Smooth muscle cell (in vitro differentiated cells): ENCODE data around the gene ANKRD6. TPM values are rescaled to one million over a fixed set of nuclear protein-coding genes. Genes with fewer than 3 reads are reported as not detected.

ENCODE experiments used
- DNase-seq: peaks from one replicate; lab custom pipeline; 2025; ENCODE audit not compliant: unreplicated experiment; lab: John Stamatoyannopoulos, UW
- H2AFZ ChIP-seq: fragments of 200-600 bp; sonication (generic); 2 replicates; pipeline ENCODE4 v1.6.0; 2016; ENCODE audit warnings: antibody characterized with exemption, low read depth, mild to moderate bottlenecking
- H3F3A ChIP-seq: fragments of 200-600 bp; sonication (generic); 2 replicates; pipeline ENCODE4 v1.6.0; 2017; ENCODE audit warnings: antibody characterized with exemption, low read depth
- H3K27ac ChIP-seq: fragments of 200-600 bp; sonication (generic); 2 replicates; pipeline ENCODE4 v1.5.1; 2016; ENCODE audit warnings: low read depth, mild to moderate bottlenecking
- H3K27me3 ChIP-seq: fragments of 200-600 bp; sonication (generic); 2 replicates; pipeline ENCODE4 v1.6.1; 2016; ENCODE audit warnings: low read depth, mild to moderate bottlenecking
- H3K36me3 ChIP-seq: fragments of 200-600 bp; sonication (generic); 2 replicates; pipeline ENCODE4 v1.5.1; 2016; ENCODE audit warnings: low read depth
- H3K4me1 ChIP-seq: fragments of 200-600 bp; sonication (generic); 2 replicates; pipeline ENCODE4 v1.5.1; 2016; ENCODE audit warnings: low read depth
- H3K4me2 ChIP-seq: fragments of 200-600 bp; sonication (generic); 2 replicates; pipeline ENCODE4 v1.6.0; 2016; ENCODE audit warnings: mild to moderate bottlenecking
- H3K4me3 ChIP-seq: fragments of 200-600 bp; sonication (generic); 2 replicates; pipeline ENCODE4 v1.5.1; 2016; ENCODE audit warnings: mild to moderate bottlenecking
- H3K79me2 ChIP-seq: fragments of 200-600 bp; sonication (generic); 2 replicates; pipeline ENCODE4 v1.6.0; 2016; ENCODE audit warnings: low read depth, mild to moderate bottlenecking
- H3K9ac ChIP-seq: fragments of 200-600 bp; sonication (generic); 2 replicates; pipeline ENCODE4 v1.6.0; 2016; ENCODE audit warnings: low read depth
- H3K9me3 ChIP-seq: fragments of 200-600 bp; sonication (generic); replicated peaks from 2 replicates; pipeline ENCODE4 v1.5.1; 2016; ENCODE audit warnings: low read depth
- H4K20me1 ChIP-seq: fragments of 200-600 bp; sonication (generic); 2 replicates; pipeline ENCODE4 v1.6.0; 2016; ENCODE audit warnings: low read depth
- WGBS: methylation state at CpG from one replicate; pipeline ENCODE4 v1.1.7; 2016; ENCODE audit warnings: low lambda C conversion rate; 5-methylcytosine and 5-hydroxymethylcytosine counted together
- polyA plus RNA-seq: library from polyadenylated mRNA; unstranded; fragments of >200 nt; fragmentation: Nextera tagmentation; extraction: Ambion mirVana; gene quantifications from 2 replicates; pipeline ENCODE4 v1.2.1, GENCODE V29; 2016
- total RNA-seq: library from RNA; depleted of rRNA; stranded (reverse); fragments of >200 nt; gene quantifications from 2 replicates; pipeline ENCODE4 v1.2.3, GENCODE V29; 2014
- TF ChIP-seq, protein P1 (sequence below): fragments of 200-600 bp; sonication (generic); IDR thresholded peaks from 2 replicates; pipeline ENCODE4 v1.5.1; 2017; ENCODE audit warnings: borderline replicate concordance, mild to moderate bottlenecking, antibody characterized with exemption; ENCODE audit not compliant: insufficient read depth, poor library complexity, severe bottlenecking

ANKRD6 gene
- total and polyA plus RNA-seq, 2 experiments from 2014 or later, result 5.2 to 10.7 TPM

DNA sequence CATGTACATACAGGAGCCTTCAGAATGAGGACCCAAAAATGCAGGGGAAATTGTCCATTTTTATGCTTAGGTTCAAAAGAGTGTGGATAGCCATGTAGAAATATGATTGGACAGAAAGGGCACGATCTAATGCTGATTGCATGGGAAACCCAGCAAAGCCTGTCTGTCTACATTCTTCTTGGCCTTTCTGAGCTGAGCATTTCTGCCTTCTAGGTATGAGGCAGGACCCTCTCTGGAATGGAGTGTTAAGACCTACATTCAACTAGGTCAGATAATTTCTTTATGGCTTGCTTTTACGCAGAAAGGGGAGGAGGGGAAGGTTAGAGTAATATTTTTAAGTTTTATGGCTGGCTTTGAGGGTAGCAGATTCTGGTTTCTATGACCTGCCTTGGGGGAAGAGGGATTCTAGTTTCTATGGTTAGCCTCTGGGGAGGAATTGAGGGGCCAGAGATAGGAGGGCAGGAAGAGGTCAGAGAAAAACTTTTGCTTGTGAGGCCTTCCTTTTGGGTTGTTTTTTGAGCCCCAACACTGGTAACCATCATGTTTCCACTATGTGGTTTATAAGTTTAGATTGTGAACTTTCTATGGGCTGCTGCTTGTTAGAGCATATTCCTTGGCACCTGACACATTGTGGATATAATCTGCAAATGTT is 142.1 kb downstream of the ANKRD6 start:
- no peaks in the 10 kb centered on the region for H3K79me2 ChIP-seq
- H3K4me2 ChIP-seq, result no peak overlapping the region
- H2AFZ ChIP-seq, result no peak overlapping the region
- peak overlapping the region; percentile 10 for H3K27ac ChIP-seq
- no peaks in the 10 kb centered on the region for H3K9me3 ChIP-seq
- TF ChIP-seq, protein P1, sequence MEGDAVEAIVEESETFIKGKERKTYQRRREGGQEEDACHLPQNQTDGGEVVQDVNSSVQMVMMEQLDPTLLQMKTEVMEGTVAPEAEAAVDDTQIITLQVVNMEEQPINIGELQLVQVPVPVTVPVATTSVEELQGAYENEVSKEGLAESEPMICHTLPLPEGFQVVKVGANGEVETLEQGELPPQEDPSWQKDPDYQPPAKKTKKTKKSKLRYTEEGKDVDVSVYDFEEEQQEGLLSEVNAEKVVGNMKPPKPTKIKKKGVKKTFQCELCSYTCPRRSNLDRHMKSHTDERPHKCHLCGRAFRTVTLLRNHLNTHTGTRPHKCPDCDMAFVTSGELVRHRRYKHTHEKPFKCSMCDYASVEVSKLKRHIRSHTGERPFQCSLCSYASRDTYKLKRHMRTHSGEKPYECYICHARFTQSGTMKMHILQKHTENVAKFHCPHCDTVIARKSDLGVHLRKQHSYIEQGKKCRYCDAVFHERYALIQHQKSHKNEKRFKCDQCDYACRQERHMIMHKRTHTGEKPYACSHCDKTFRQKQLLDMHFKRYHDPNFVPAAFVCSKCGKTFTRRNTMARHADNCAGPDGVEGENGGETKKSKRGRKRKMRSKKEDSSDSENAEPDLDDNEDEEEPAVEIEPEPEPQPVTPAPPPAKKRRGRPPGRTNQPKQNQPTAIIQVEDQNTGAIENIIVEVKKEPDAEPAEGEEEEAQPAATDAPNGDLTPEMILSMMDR, result no peak
- H3F3A ChIP-seq, result no peaks in the 10 kb centered on the region
- H3K4me3 ChIP-seq, result no peak overlapping the region
- H4K20me1 ChIP-seq, result no peaks in the 10 kb centered on the region
- no peak overlapping the region for H3K9ac ChIP-seq
- DNase-seq, result no peak
- H3K27me3 ChIP-seq, result no peaks in the 10 kb centered on the region
- peaks cover 3% of the 10 kb centered on the region for H3K4me1 ChIP-seq
- 41% methylated on average over 2 of the region's 2 CpGs for WGBS
- no peaks in the 10 kb centered on the region for H3K36me3 ChIP-seq

DNA sequence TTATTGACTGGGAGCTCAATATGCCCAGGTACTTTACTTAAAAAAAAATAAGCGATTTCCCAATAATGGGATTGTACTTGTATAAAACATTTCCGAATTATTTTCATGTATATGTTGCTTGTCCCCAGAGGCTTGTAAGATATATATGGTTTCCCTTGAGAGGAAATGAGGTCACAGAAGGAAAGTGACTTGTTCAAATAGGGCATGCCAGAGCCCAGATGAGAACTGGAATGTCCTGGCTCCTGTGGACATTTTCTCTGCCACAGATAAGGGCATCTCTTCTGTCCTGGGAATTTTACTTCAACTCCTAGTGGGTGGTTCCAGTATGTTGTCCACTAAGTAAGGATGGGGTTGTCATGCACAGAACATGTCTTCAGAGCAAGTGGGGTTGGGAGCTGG is 142.6 kb downstream of the ANKRD6 start:
- H2AFZ ChIP-seq, result no peak overlapping the region
- TF ChIP-seq, protein P1, result no peak
- H3F3A ChIP-seq, result no peaks in the 10 kb centered on the region
- H4K20me1 ChIP-seq, result no peaks in the 10 kb centered on the region
- H3K27ac ChIP-seq, result no peak overlapping the region
- 91% methylated on average over 2 of the region's 2 CpGs for WGBS
- no peak overlapping the region for H3K4me2 ChIP-seq
- H3K4me3 ChIP-seq, result no peak overlapping the region
- peaks cover 3% of the 10 kb centered on the region for H3K4me1 ChIP-seq
- no peaks in the 10 kb centered on the region for H3K36me3 ChIP-seq
- H3K27me3 ChIP-seq, result no peaks in the 10 kb centered on the region
- no peaks in the 10 kb centered on the region for H3K9me3 ChIP-seq
- H3K79me2 ChIP-seq, result no peaks in the 10 kb centered on the region
- no peak overlapping the region for H3K9ac ChIP-seq
- DNase-seq, result no peak

DNA sequence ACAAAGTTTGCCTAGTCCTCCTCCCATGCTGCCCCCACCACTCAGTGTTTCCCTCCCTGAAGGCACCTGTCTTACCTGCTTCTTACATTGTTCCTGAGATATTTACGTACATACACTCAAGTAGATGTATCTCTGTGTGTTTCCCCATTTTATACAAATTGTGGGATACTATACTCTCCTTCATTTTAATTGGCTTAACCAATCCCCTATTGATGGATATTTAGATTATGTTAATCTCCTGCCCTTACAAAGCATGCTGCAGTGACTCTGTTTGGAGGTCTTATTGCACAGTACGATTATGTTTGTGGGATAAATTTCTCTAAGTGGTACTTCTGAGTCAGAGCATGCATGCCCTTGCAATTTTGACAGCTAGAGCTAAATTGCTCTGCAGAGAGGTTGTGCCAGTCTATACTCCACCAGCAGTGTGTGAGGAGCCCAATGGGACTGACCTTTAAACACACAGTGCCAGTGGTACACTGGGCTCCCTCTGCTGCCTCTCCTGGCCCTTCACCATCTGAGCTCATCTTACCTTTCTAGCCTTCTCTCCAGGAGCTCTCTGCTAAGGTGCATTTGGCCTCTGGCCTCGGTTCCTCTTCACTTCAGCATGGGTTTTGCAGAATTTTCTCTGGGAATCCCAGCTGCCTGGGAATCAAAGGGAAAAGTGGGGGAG is 148.2 kb downstream of the ANKRD6 start:
- no peak for DNase-seq
- peaks cover 11% of the 10 kb centered on the region for H3F3A ChIP-seq
- TF ChIP-seq, protein P1, result no peak

More for the DNA sequence above, 148.2 kb downstream of the ANKRD6 start:
- no peaks in the 10 kb centered on the region for H3K79me2 ChIP-seq
- H3K36me3 ChIP-seq, result no peaks in the 10 kb centered on the region
- H3K4me1 ChIP-seq, result peaks cover 8% of the 10 kb centered on the region
- H3K4me2 ChIP-seq, result no peak overlapping the region
- H2AFZ ChIP-seq, result no peak overlapping the region
- WGBS, result 89% methylated on average over 3 of the region's 3 CpGs
- no peak overlapping the region for H3K27ac ChIP-seq
- H4K20me1 ChIP-seq, result no peaks in the 10 kb centered on the region
- no peak overlapping the region for H3K4me3 ChIP-seq
- H3K9me3 ChIP-seq, result no peaks in the 10 kb centered on the region
- H3K27me3 ChIP-seq, result no peaks in the 10 kb centered on the region
- H3K9ac ChIP-seq, result no peak overlapping the region
